Mesothelial cell of epicardium (in vitro differentiated cells): ENCODE results near the gene UNC5B. TPM values are rescaled to one million over a fixed set of nuclear protein-coding genes. Genes with fewer than 3 reads are reported as not detected.

ENCODE experiments used
- DNase-seq, 2 experiments: peaks; one replicate each; pipeline ENCODE4 v3.0.0; 2021; ENCODE audit warnings: low spot score in 2 of 2; ENCODE audit not compliant: unreplicated experiment in 2 of 2
- H3K27ac Mint-ChIP-seq: 2 replicates; pipeline ENCODE4 v1.8.0; 2021; ENCODE audit warnings: mixed read lengths
- H3K27me3 Mint-ChIP-seq: 2 replicates; pipeline ENCODE4 v1.8.0; 2021; ENCODE audit warnings: low read depth, mixed read lengths
- H3K36me3 Mint-ChIP-seq: 2 replicates; pipeline ENCODE4 v1.8.0; 2021; ENCODE audit warnings: mixed read lengths
- H3K4me1 Mint-ChIP-seq: 2 replicates; pipeline ENCODE4 v1.8.0; 2021; ENCODE audit warnings: mixed read lengths
- H3K4me3 Mint-ChIP-seq: 2 replicates; pipeline ENCODE4 v1.8.0; 2021; ENCODE audit warnings: mild to moderate bottlenecking, moderate library complexity, mixed read lengths
- H3K9me3 Mint-ChIP-seq: 2 replicates; pipeline ENCODE4 v1.8.0; 2021; ENCODE audit warnings: mixed read lengths
- CTCF ChIP-seq: fragments of 200-600 bp; sonication (generic); IDR thresholded peaks from one replicate; pipeline ENCODE4 v1.5.0; 2021; ENCODE audit warnings: antibody characterized with exemption; ENCODE audit not compliant: unreplicated experiment
- total RNA-seq: library from RNA; stranded (reverse); gene quantifications from 3 replicates; pipeline ENCODE4 v1.2.1, GENCODE V29; 2021

Gene UNC5B
- total RNA-seq, 1 donor from 2014 or later, result 91.5 TPM

- no peak overlapping the region for H3K27ac Mint-ChIP-seq
- H3K4me3 Mint-ChIP-seq, result no peak overlapping the region
- no peak for DNase-seq
- H3K9me3 Mint-ChIP-seq, result no peaks in the 10 kb centered on the region
- TF ChIP-seq CTCF, result no peak
- peaks cover 43% of the 10 kb centered on the region for H3K36me3 Mint-ChIP-seq
- H3K27me3 Mint-ChIP-seq, result no peaks in the 10 kb centered on the region
- H3K4me1 Mint-ChIP-seq, result peaks cover 10% of the 10 kb centered on the region
Measured at GRCh38 chr10:71290806-71291527, 78.6 kb downstream of the UNC5B start.

- Mint-ChIP-seq H3K27ac (no peak overlapping the region), H3K4me1 (peaks cover 10% of the 10 kb centered on the region), H3K4me3 (no peak overlapping the region), H3K36me3 (peaks cover 44% of the 10 kb centered on the region), H3K27me3 (no peaks in the 10 kb centered on the region), H3K9me3 (no peaks in the 10 kb centered on the region)
- no peak for TF ChIP-seq CTCF
- no peak for DNase-seq
Measured at GRCh38 chr10:71291528-71291900, 79.1 kb downstream of the UNC5B start.

GRCh38 chr10:71292624-71293445 is 80.5 kb downstream of the UNC5B start:
- H3K4me1 Mint-ChIP-seq, result peaks cover 10% of the 10 kb centered on the region
- no peak overlapping the region for H3K27ac Mint-ChIP-seq
- H3K36me3 Mint-ChIP-seq, result peaks cover 41% of the 10 kb centered on the region
- DNase-seq, result no peak
- no peaks in the 10 kb centered on the region for H3K9me3 Mint-ChIP-seq
- no peak for TF ChIP-seq CTCF
- H3K27me3 Mint-ChIP-seq, result no peaks in the 10 kb centered on the region
- H3K4me3 Mint-ChIP-seq, result no peak overlapping the region

GRCh38 chr10:71293446-71294084 is 81.2 kb downstream of the UNC5B start:
- DNase-seq, result no peak
- H3K27ac Mint-ChIP-seq, result peak overlapping the region; percentile 95
- H3K9me3 Mint-ChIP-seq, result no peaks in the 10 kb centered on the region
- no peaks in the 10 kb centered on the region for H3K27me3 Mint-ChIP-seq
- no peak for TF ChIP-seq CTCF
- peaks cover 38% of the 10 kb centered on the region for H3K36me3 Mint-ChIP-seq
- H3K4me1 Mint-ChIP-seq, result peaks cover 10% of the 10 kb centered on the region
- no peak overlapping the region for H3K4me3 Mint-ChIP-seq

GRCh38 chr10:71294091-71294561 is 81.8 kb downstream of the UNC5B start:
- no peaks in the 10 kb centered on the region for H3K27me3 Mint-ChIP-seq
- DNase-seq, result peak in 1 of 2 experiments; percentile 55
- H3K36me3 Mint-ChIP-seq, result peaks cover 34% of the 10 kb centered on the region
- H3K4me3 Mint-ChIP-seq, result no peak overlapping the region
- peaks cover 10% of the 10 kb centered on the region for H3K4me1 Mint-ChIP-seq
- H3K9me3 Mint-ChIP-seq, result no peaks in the 10 kb centered on the region
- peak overlapping the region; percentile 95 for H3K27ac Mint-ChIP-seq
- TF ChIP-seq CTCF, result no peak
